Myocyte (in vitro differentiated cells): ENCODE results near the gene SLC35F4. TPM values are rescaled to one million over a fixed set of nuclear protein-coding genes. Genes with fewer than 3 reads are reported as not detected.
"Not testable (repeated sequence)": the region's sequence is repeated elsewhere in the genome, so short reads cannot be mapped to it uniquely, and the experiment has no call there.

Experiments
- DNase-seq: peaks from one replicate; pipeline ENCODE4 v3.0.0-alpha.2; 2012; ENCODE audit warnings: low read depth
- polyA plus RNA-seq: library from polyadenylated mRNA; unstranded; fragments of >200 nt; gene quantifications from one replicate; pipeline ENCODE4 v1.2.1, GENCODE V29; 2012; ENCODE audit warnings: missing spikeins
- total RNA-seq: library from RNA; depleted of rRNA; stranded (reverse); fragments of >200 nt; gene quantifications from 2 replicates; pipeline ENCODE4 v1.2.3, GENCODE V29; 2014

SLC35F4 gene
- total RNA-seq: not detected in 2 replicates
- polyA plus RNA-seq: not detected

- no peak for DNase-seq
Observed at GRCh38 chr14:57865403-57866198, at the start of gene SLC35F4. Gene SLC35F4, minus strand, starts transcription at chr14:57866092.

DNA sequence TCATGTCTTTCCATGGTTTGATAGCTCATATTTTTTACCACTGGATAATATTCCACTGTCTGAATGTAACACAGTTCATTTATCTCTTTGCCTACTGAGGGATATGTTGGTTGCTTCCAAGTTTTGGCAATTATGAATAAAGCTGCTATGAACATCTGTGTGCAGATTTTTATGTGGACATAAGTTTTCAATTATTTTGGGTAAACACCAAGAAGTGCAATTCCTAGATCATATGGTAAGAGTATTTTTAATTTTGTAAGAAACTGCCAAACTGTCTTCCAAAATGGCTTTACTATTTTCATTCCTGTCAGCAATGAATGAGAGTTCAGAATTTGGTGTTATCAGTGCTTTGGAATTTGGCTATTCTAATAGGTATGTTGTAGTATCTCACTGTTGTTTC lies 43.7 kb upstream of the SLC35F4 start:
- no peak for DNase-seq

GRCh38 chr14:57903954-57904353 lies 38.1 kb upstream of the SLC35F4 start:
- DNase-seq: no peak

- no peak for DNase-seq
Observed at GRCh38 chr14:57898837-57899572, 33.1 kb upstream of the SLC35F4 start.

DNA sequence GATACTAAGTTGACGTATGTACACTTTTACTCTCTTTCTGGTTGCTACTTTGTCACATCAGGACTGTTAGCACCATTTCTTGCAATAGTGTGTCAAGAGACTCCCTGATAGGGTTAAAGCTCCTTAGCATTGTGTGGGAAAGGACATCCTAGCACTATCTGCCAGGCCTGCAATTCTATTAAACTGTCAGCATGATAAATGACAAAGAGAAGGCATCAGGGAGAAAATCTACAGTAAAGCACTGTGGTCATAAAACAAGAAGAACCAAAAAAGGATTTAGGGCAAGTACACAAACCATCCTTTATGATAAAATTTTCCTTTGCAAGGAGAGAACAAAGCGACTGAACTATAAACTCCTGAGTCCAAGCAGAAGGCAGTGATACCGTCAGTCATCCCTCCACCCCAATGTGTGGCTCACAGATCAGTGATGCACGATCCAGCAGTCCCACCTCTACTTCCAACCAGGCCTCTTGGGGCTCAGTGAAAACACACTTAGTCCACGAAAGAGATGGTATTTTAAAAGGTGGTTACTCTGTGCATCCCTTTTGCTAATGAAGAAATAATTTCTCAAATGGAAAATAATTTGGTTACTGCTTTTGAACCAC lies 31.4 kb upstream of the SLC35F4 start:
- no peak for DNase-seq

- DNase-seq: peak; percentile 5
Observed at GRCh38 chr14:57889245-57889644, 23.4 kb upstream of the SLC35F4 start.

DNA sequence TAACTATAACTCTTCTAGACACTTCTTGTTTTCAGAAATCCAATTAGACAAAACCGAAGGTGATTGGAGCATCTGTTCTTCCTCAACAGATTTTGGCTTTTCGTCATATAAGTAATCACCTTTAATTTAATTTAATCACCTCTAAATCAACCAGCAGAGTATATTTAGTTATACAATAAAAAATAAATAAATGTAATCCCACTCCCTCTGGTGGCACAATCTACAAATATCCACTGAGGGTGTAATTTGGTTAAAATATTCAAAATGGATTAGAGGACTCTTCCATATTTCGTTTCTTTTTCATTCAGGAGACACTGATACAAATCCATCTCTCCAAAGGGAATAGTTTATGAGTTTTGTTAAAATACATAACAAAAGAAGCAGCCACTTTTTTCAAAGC lies 18.3 kb upstream of the SLC35F4 start:
- DNase-seq: no peak

GRCh38 chr14:57883061-57883460 lies 17.2 kb upstream of the SLC35F4 start:
- DNase-seq: no peak

DNA sequence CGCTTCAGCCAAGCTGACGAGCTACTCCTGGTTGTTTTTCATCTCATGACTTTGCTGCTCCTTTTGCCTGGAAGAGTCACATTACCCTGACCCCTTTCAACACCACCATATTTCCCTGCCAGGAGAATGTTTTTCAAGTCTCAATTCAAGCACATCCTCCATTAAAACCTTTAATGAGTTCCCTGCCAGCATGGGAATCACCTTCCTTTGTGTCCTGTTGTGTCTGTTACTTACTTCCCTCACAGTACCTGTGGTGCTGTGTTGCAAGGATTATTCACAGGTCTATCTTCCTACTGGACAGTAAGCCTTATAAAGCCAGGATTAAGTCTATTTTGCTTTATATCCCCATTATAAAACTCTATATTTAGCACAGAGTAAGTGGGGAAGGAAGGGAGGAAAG lies 13.6 kb upstream of the SLC35F4 start:
- DNase-seq: no peak

DNA sequence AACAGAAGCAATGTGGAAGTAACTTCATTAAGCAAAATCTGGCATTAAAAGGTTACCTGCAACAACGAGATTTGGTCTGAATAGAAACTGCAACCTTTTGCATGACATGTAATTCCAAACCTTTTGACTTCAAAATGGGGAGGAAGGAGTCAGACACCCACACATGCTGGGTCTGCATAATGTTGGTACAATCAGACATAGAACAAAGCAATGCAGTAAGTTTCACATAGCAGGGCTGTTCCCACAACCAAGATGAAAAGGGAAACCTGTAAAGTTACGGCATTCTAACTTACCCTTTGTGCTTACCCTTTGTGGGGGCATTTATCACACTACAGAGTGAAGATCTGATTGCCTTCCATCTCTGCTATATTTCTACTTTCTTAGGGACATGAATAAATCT lies 10.1 kb upstream of the SLC35F4 start:
- no peak for DNase-seq

DNA sequence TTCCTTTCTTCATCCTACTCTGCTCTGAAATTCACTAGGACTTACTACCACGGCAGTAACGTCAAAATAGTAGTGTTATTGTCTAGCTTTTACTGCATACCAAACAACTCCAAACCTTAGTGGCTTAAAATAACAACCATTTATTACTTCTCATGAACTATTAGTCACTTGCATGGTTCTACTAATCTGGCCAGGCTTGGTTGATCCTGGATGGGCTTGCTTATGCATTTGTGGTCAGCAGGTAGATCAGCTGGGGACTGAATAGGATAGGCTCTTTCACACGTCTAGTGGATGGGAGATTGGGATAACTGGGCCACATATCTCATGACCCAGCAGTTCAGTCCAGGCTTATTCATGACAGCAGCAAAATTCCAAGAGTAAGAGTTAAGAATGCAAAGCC lies 9.4 kb upstream of the SLC35F4 start:
- no peak for DNase-seq

DNA sequence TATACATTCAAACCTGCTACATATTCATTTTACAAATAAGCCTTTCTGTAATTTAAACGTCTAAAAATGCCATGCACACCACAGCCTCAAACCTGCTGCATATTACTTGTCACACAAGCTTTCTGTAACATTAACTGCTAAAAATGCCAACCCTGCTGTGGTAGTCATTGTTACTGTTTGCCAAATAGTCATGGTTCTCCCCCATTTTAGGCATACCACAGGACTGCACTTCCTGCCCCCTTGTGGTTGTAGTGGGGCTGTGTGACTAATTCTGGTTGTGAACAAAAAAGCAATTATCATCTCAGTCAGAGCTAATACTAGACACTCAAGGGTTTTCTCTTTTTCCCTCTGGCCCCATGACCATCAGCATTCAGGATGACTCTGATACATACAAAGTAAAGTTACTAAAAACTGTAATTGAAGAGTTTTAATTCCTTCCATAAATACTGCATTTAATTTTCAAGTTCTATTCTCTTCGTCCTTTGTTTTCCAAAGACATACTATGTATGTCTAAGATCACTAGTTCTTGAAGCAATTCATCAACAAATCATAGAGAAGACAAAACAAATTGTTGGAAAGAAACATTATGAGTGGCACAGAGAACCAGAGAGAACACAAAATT lies 5.7 kb upstream of the SLC35F4 start:
- peak; percentile 13 for DNase-seq

- DNase-seq: no peak
Observed at GRCh38 chr14:57870686-57871457, 5.0 kb upstream of the SLC35F4 start.

- no peak for DNase-seq
Observed at GRCh38 chr14:57869617-57870016, 3.7 kb upstream of the SLC35F4 start.

GRCh38 chr14:57866199-57866705 lies 360 bp upstream of the SLC35F4 start:
- DNase-seq: no peak

DNA sequence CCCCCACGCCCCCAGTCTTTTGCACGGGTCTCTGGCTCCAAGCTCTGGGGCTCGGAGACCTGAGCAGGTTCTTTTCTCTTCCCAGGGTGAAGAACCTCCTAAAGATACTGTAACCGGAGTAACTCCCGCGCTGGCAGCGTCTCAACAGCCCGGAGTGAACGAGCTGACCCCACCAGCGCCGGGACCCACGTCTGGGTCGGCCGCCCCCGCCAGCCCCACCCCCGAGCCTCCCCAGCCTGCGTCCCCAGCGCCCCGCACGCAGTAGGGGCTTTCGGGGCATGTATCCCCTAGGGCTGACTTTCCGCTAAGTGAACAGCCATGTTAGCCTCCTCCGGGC lies 858 bp downstream of the SLC35F4 start:
- no peak for DNase-seq

DNA sequence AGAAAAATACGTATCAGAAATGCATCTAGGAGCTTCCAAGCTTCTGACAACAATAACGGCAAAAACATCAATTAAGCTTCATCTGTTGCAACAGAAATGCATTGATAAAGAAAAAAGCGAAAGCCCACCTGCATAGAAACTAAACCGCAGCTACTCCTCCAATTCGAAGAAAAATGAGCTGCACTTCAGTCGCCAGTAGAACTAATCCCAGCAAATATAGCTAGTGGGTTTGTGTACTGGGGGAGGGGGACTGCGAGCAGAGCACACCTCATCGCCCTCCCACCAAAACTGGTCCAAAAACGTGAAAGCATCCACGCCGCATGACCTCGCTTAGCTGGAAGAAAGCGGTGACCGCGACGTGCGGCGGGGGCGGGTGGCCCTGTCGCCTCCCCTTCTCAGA lies 1.2 kb downstream of the SLC35F4 start:
- DNase-seq: no peak

GRCh38 chr14:57863471-57863870 lies 2.4 kb downstream of the SLC35F4 start:
- no peak for DNase-seq

DNA sequence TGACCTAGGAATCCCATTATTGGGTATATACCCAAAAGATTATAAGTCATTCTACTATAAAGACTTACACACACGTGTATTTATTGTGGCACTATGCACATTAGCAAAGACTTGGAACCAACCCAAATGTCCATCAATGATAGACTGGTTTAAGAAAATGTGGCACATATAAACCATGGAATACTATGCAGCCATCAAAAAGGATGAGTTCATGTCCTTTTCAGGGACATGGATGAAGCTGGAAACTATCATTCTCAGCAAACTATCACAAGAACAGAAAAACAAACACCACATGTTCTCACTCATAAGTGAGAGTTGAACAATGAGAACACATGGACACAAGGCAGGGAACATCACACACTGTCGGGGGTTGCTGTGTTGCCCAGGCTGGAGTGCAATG lies 10.2 kb downstream of the SLC35F4 start:
- DNase-seq: not testable (repeated sequence)

DNA sequence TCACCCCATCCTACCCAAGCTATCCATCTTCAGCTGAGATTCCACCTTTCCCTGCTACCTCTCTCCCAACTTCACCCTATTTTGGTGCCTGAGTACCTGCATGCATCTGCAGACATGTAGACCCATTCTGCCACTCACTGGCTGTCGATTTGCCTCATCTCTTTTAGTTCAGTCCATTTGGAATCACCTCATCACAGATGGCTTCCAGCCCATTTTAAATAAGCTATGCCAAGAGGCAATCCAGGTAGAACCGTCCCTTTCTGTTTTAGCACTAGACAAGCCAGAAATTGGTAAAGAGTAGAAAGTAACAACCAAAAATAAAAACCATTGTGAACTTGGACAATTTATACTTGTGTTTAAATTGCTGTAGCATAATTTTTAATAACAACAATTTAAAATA lies 11.3 kb downstream of the SLC35F4 start:
- no peak for DNase-seq

DNA sequence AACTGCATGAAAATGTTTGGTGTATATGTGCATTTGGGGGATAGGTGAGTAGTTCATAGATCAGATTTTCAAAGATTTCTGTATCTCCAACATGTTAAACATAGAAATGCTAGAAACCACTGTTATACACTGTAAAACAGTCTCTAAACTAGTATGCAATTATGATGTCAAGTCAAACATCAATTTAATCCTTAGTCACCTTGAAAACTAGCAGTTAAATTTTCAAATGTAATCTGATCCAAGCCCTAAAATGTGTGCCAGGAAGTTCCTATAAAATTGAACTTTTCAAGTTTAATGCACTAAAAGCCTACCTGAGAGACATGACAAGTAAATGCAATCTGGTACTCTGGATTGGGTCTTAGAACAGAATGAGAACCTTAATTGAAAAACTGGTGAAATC lies 14.5 kb downstream of the SLC35F4 start:
- DNase-seq: no peak
